Neuronal stem cell (in vitro differentiated cells): Measurements from ENCODE around the gene AEBP2.

Source experiments
- DNase-seq: peaks from one replicate; pipeline ENCODE4 v3.0.0-alpha.2; 2013; ENCODE audit warnings: low spot score
- H2AFZ ChIP-seq: one replicate; pipeline ENCODE4 v1.6.1; 2013; ENCODE audit warnings: mild to moderate bottlenecking, low read length, inconsistent platforms
- H2AK5ac ChIP-seq: 2 replicates; pipeline ENCODE4 v1.6.1; 2013; ENCODE audit warnings: low read depth, mild to moderate bottlenecking, inconsistent platforms, low read length, moderate library complexity, mixed read lengths
- H2BK120ac ChIP-seq: 2 replicates; pipeline ENCODE4 v1.6.1; 2013; ENCODE audit warnings: low read depth, mild to moderate bottlenecking, inconsistent platforms, low read length, moderate library complexity, mixed read lengths
- H2BK12ac ChIP-seq: one replicate; pipeline ENCODE4 v1.6.1; 2013; ENCODE audit warnings: low read length, inconsistent platforms
- H2BK15ac ChIP-seq: 2 replicates; pipeline ENCODE4 v1.6.1; 2013; ENCODE audit warnings: mild to moderate bottlenecking, low read length, inconsistent platforms, mixed read lengths
- H2BK5ac ChIP-seq: one replicate; pipeline ENCODE4 v1.6.1; 2013; ENCODE audit warnings: inconsistent platforms, mild to moderate bottlenecking, low read length, moderate library complexity
- H3K14ac ChIP-seq: one replicate; pipeline ENCODE4 v1.6.1; 2013; ENCODE audit warnings: low read length, inconsistent platforms
- H3K18ac ChIP-seq: 2 replicates; pipeline ENCODE4 v1.6.1; 2013; ENCODE audit warnings: low read length, inconsistent platforms
- H3K23ac ChIP-seq: 2 replicates; pipeline ENCODE4 v1.6.1; 2013; ENCODE audit warnings: low read depth, mild to moderate bottlenecking, mixed read lengths, low read length, inconsistent platforms; ENCODE audit not compliant: poor library complexity
- H3K27ac ChIP-seq: replicated peaks from 3 replicates; pipeline ENCODE4 v1.5.1; 2013; ENCODE audit warnings: low read length, inconsistent platforms
- H3K27me3 ChIP-seq, 3 experiments: 2 replicates each; pipeline ENCODE4 v1.6.1; 2013; ENCODE audit warnings: low read length in 3 of 3, mild to moderate bottlenecking in 2 of 3, inconsistent platforms in 1 of 3, low read depth in 1 of 3, mixed read lengths in 1 of 3, moderate library complexity in 1 of 3; ENCODE audit not compliant: control insufficient read depth in 3 of 3, insufficient read depth in 3 of 3
- H3K36me3 ChIP-seq, 2 donors: replicated peaks in 1 of 2; 2 replicates each; pipeline ENCODE4 v1.6.1; 2013; ENCODE audit warnings: low read length in 2 of 2; ENCODE audit not compliant: control insufficient read depth in 2 of 2, insufficient read depth in 2 of 2
- H3K4ac ChIP-seq: 2 replicates; pipeline ENCODE4 v1.6.1; 2013; ENCODE audit warnings: inconsistent platforms, mild to moderate bottlenecking, low read length, moderate library complexity
- H3K4me1 ChIP-seq, 2 donors: 1 replicate in 1 of 2; 2 replicates in 1 of 2; pipeline ENCODE4 v1.6.1; 2013; ENCODE audit warnings: low read length in 2 of 2, low read depth in 1 of 2; ENCODE audit not compliant: control insufficient read depth in 2 of 2, insufficient read depth in 1 of 2
- H3K4me2 ChIP-seq: one replicate; pipeline ENCODE4 v1.6.1; 2013; ENCODE audit warnings: mild to moderate bottlenecking, low read length, inconsistent platforms; ENCODE audit not compliant: insufficient read depth, poor library complexity, severe bottlenecking
- H3K4me3 ChIP-seq, 2 donors: 2 replicates each; pipeline ENCODE4 v1.5.1; 2013; ENCODE audit warnings: low read length in 2 of 2, mild to moderate bottlenecking in 2 of 2, inconsistent platforms in 1 of 2, moderate library complexity in 1 of 2
- H3K79me1 ChIP-seq: one replicate; pipeline ENCODE4 v1.6.1; 2013; ENCODE audit warnings: low read depth, mild to moderate bottlenecking, inconsistent platforms, low read length, moderate library complexity
- H3K9ac ChIP-seq: one replicate; pipeline ENCODE4 v1.6.1; 2013; ENCODE audit warnings: mild to moderate bottlenecking, low read depth, low read length, inconsistent platforms; ENCODE audit not compliant: poor library complexity
- H3K9me3 ChIP-seq, 2 donors: replicated peaks in 1 of 2; 2 replicates each; pipeline versions ENCODE3 to v1.6.1; 2013; ENCODE audit warnings: low read length in 2 of 2, mild to moderate bottlenecking in 2 of 2, inconsistent platforms in 1 of 2, low read depth in 1 of 2, mixed read lengths in 1 of 2, moderate library complexity in 1 of 2; ENCODE audit not compliant: control insufficient read depth in 2 of 2, insufficient read depth in 1 of 2
- H4K8ac ChIP-seq: one replicate; pipeline ENCODE4 v1.6.1; 2013; ENCODE audit warnings: low read depth, mild to moderate bottlenecking, inconsistent platforms, low read length, moderate library complexity
- H4K91ac ChIP-seq: one replicate; pipeline ENCODE4 v1.6.1; 2013; ENCODE audit warnings: low read length, low read depth, mild to moderate bottlenecking, inconsistent platforms; ENCODE audit not compliant: poor library complexity
- WGBS, 2 donors: extraction: QIAGEN DNeasy Blood & Tissue Kit; methylation state at CpG; one replicate each; pipeline ENCODE4 v1.1.7; 2013; ENCODE audit warnings: missing lambda C conversion rate in 2 of 2, mixed read lengths in 1 of 2; ENCODE audit not compliant: insufficient read length in 2 of 2, insufficient replicate concordance in 1 of 2; ENCODE audit errors: extremely low coverage in 2 of 2; 5-methylcytosine and 5-hydroxymethylcytosine counted together

The AEBP2 gene

GRCh38 chr12:19410211-19410610 lies 29.1 kb upstream of the AEBP2 start:
- no peak overlapping the region for H3K4ac ChIP-seq
- H2BK120ac ChIP-seq = no peak overlapping the region
- H3K4me3 ChIP-seq = no peak overlapping the region
- H3K27me3 ChIP-seq = no peaks in the 10 kb centered on the region
- no peak overlapping the region for H3K18ac ChIP-seq
- no peak for DNase-seq
- no peak overlapping the region for H4K91ac ChIP-seq
- H2BK5ac ChIP-seq = no peak overlapping the region
- no CpG with 5 or more reads among the region's 6 CpGs for WGBS, 2 donors
- no peak overlapping the region for H3K27ac ChIP-seq
- no peaks in the 10 kb centered on the region for H3K79me1 ChIP-seq
- H4K8ac ChIP-seq = no peak overlapping the region
- H2BK12ac ChIP-seq = no peak overlapping the region
- H3K4me2 ChIP-seq = no peak overlapping the region
- no peaks in the 10 kb centered on the region for H3K4me1 ChIP-seq
- H2AK5ac ChIP-seq = no peak overlapping the region
- no peaks in the 10 kb centered on the region for H3K36me3 ChIP-seq
- no peaks in the 10 kb centered on the region for H3K9me3 ChIP-seq
- no peak overlapping the region for H2BK15ac ChIP-seq
- no peak overlapping the region for H3K23ac ChIP-seq
- no peak overlapping the region for H3K14ac ChIP-seq
- peak overlapping the region; percentile 48 for H2AFZ ChIP-seq
- no peak overlapping the region for H3K9ac ChIP-seq

- Histone ChIP-seq H4K8ac (no peak overlapping the region), H2AK5ac (no peak overlapping the region), H3K4me3 (no peak overlapping the region), H3K23ac (no peak overlapping the region), H2BK15ac (no peak overlapping the region), H3K18ac (no peak overlapping the region), H2BK120ac (no peak overlapping the region), H3K4ac (no peak overlapping the region), H3K14ac (no peak overlapping the region), H3K27me3 (no peaks in the 10 kb centered on the region), H3K79me1 (no peaks in the 10 kb centered on the region), H4K91ac (no peak overlapping the region), H3K27ac (no peak overlapping the region), H3K9me3 (no peaks in the 10 kb centered on the region), H3K9ac (no peak overlapping the region), H2BK12ac (no peak overlapping the region), H3K36me3 (no peaks in the 10 kb centered on the region), H2BK5ac (no peak overlapping the region), H3K4me1 (no peaks in the 10 kb centered on the region), H3K4me2 (no peak overlapping the region), H2AFZ (peak overlapping the region; percentile 48)
- no CpG with 5 or more reads among the region's 7 CpGs for WGBS, 2 donors
- no peak for DNase-seq
Measured at GRCh38 chr12:19410629-19411185, 28.6 kb upstream of the AEBP2 start.

GRCh38 chr12:19411234-19412204 lies 27.8 kb upstream of the AEBP2 start:
- Histone ChIP-seq H3K27ac (no peak overlapping the region), H3K36me3 (no peaks in the 10 kb centered on the region), H3K4ac (no peak overlapping the region), H2AFZ (no peak overlapping the region), H3K4me2 (no peak overlapping the region), H2BK12ac (no peak overlapping the region), H3K23ac (no peak overlapping the region), H3K27me3 (no peaks in the 10 kb centered on the region), H3K9ac (no peak overlapping the region), H2BK5ac (no peak overlapping the region), H3K18ac (peak overlapping the region; percentile 44), H4K91ac (no peak overlapping the region), H2BK15ac (no peak overlapping the region), H3K14ac (no peak overlapping the region), H2AK5ac (no peak overlapping the region), H2BK120ac (no peak overlapping the region), H3K79me1 (no peaks in the 10 kb centered on the region), H3K4me1 (no peaks in the 10 kb centered on the region), H3K9me3 (no peaks in the 10 kb centered on the region), H4K8ac (no peak overlapping the region), H3K4me3 (no peak overlapping the region)
- WGBS, 2 donors = no CpG with 5 or more reads among the region's 10 CpGs
- no peak for DNase-seq

GRCh38 chr12:19412844-19413243 lies 26.4 kb upstream of the AEBP2 start:
- H2AFZ ChIP-seq = peak overlapping the region; percentile 35
- no peak overlapping the region for H3K14ac ChIP-seq
- no peak overlapping the region for H3K23ac ChIP-seq
- H3K36me3 ChIP-seq = no peaks in the 10 kb centered on the region
- H3K4me2 ChIP-seq = no peak overlapping the region
- peak overlapping the region; percentile 53 for H2BK5ac ChIP-seq
- WGBS, 2 donors = no CpG with 5 or more reads among the region's 23 CpGs
- H3K9ac ChIP-seq = no peak overlapping the region
- H3K27ac ChIP-seq = no peak overlapping the region
- peak overlapping the region; percentile 84 for H2AK5ac ChIP-seq
- no peak overlapping the region for H2BK15ac ChIP-seq
- no peaks in the 10 kb centered on the region for H3K79me1 ChIP-seq
- no peaks in the 10 kb centered on the region for H3K4me1 ChIP-seq
- no peak overlapping the region for H4K8ac ChIP-seq
- H3K4me3 ChIP-seq = no peak overlapping the region
- no peak overlapping the region for H2BK120ac ChIP-seq
- peak overlapping the region; percentile 38 for H3K18ac ChIP-seq
- H4K91ac ChIP-seq = no peak overlapping the region
- no peaks in the 10 kb centered on the region for H3K9me3 ChIP-seq
- no peak for DNase-seq
- H3K4ac ChIP-seq = no peak overlapping the region
- peak overlapping the region; percentile 10 for H2BK12ac ChIP-seq
- no peaks in the 10 kb centered on the region for H3K27me3 ChIP-seq
